ENCODE data around the gene CDX1.

DNA sequence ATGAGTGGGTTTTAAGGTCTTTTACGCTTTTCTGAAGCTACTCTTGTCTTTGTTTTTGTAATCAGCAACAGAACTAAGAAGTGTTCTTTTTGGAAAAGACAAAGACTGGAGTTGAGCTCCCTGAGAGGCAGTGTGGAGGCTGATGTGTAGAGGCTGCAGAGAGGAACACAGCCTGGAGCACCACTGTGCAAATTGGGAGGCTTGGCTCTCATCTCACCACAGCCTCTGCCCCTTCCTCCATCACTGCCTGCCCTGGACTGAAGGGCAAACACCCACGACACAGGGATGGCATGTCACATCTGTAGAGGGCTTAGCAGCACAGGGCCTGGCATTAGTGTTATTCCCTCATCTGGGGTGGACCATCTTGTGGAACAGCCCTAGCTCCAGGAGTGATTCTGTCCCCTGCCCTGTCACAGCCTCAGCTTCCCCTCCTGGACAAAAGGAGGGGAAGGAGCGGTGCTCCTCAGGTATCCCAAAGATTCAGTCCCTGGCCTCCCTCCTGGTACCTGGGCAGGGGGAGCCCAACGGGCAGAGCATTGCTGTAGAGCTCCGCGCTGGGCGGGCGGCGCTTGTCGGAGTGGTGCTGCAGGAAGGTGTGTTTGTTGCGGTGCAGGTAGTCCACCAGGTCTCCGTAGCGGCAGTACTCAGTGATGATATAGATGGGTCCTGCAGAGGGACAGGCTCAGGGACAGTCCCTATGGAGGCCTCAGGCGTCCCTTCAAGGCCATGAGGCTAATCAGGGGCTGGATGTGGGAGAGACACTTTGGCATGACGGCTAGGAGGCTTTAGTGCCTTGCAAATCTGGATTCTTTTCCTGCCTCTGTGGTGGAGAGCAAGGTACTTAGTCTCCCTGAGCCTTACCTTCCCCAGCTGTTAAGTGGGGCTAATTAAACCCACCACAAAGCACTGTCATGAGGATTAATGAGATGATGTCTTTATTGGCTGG, 43.8 kb upstream of the CDX1 start:
- TF ChIP-seq TEAD4 (IDR thresholded peaks at IDR 0.05; ENCODE audit: low read depth, low read length) (no peak), POLR2AphosphoS5 (IDR thresholded peaks at IDR 0.05; ENCODE audit: low read depth, low read length) (no peak), CTCF (IDR thresholded peaks at IDR 0.05; ENCODE audit: control extremely low read depth in 1 of 3, insufficient read depth in 1 of 3, low read depth in 1 of 3, low read length in 3 of 3) (no peak)
- TF ChIP-seq, protein P1, sequence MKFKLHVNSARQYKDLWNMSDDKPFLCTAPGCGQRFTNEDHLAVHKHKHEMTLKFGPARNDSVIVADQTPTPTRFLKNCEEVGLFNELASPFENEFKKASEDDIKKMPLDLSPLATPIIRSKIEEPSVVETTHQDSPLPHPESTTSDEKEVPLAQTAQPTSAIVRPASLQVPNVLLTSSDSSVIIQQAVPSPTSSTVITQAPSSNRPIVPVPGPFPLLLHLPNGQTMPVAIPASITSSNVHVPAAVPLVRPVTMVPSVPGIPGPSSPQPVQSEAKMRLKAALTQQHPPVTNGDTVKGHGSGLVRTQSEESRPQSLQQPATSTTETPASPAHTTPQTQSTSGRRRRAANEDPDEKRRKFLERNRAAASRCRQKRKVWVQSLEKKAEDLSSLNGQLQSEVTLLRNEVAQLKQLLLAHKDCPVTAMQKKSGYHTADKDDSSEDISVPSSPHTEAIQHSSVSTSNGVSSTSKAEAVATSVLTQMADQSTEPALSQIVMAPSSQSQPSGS (IDR thresholded peaks at IDR 0.05; ENCODE audit: low read length): no peak

All from H1 (cell line).